NK-92 treated with Interleukin-12 subunit alpha and Interleukin-12 subunit beta, amount 100 ng/mL, for 24 hours (cell line): ENCODE data around the gene ADAMTS19.

ENCODE experiments used
- DNase-seq: peaks from one replicate; lab custom pipeline; 2025; lab: John Stamatoyannopoulos, UW

ADAMTS19 gene

GRCh38 chr5:129766798-129767197 is 306.7 kb downstream of the ADAMTS19 start:
- no peak for DNase-seq

GRCh38 chr5:129767927-129768380 is 307.9 kb downstream of the ADAMTS19 start:
- peak; percentile 52 for DNase-seq

GRCh38 chr5:129768735-129769134 is 308.6 kb downstream of the ADAMTS19 start:
- DNase-seq: no peak

- no peak for DNase-seq
These were observed 310.1 kb downstream of the ADAMTS19 start for GRCh38 chr5:129770024-129770820.

- peak; percentile 14 for DNase-seq
These were observed 311.1 kb downstream of the ADAMTS19 start for GRCh38 chr5:129771058-129771838.

GRCh38 chr5:129773376-129773775 is 313.3 kb downstream of the ADAMTS19 start:
- DNase-seq: no peak

GRCh38 chr5:129781594-129781993 is 321.5 kb downstream of the ADAMTS19 start:
- DNase-seq: no peak
